Activated naive CD8-positive, alpha-beta T cell (primary cell): ENCODE results near the gene AKAP5.

Source experiments
- H3K27ac Mint-ChIP-seq: one replicate; pipeline ENCODE4 v1.8.0; 2021; ENCODE audit warnings: mixed read lengths
- H3K27me3 Mint-ChIP-seq: one replicate; pipeline ENCODE4 v1.8.0; 2021; ENCODE audit warnings: mixed read lengths
- H3K36me3 Mint-ChIP-seq: one replicate; pipeline ENCODE4 v1.8.0; 2021; ENCODE audit warnings: mixed read lengths
- H3K4me1 Mint-ChIP-seq: one replicate; pipeline ENCODE4 v1.8.0; 2021; ENCODE audit warnings: low read depth, mixed read lengths
- H3K4me3 Mint-ChIP-seq: one replicate; pipeline ENCODE4 v1.8.0; 2021; ENCODE audit warnings: mild to moderate bottlenecking, mixed read lengths
- H3K9me3 Mint-ChIP-seq: one replicate; pipeline ENCODE4 v1.8.0; 2021; ENCODE audit warnings: low read depth, mixed read lengths

The AKAP5 gene

DNA sequence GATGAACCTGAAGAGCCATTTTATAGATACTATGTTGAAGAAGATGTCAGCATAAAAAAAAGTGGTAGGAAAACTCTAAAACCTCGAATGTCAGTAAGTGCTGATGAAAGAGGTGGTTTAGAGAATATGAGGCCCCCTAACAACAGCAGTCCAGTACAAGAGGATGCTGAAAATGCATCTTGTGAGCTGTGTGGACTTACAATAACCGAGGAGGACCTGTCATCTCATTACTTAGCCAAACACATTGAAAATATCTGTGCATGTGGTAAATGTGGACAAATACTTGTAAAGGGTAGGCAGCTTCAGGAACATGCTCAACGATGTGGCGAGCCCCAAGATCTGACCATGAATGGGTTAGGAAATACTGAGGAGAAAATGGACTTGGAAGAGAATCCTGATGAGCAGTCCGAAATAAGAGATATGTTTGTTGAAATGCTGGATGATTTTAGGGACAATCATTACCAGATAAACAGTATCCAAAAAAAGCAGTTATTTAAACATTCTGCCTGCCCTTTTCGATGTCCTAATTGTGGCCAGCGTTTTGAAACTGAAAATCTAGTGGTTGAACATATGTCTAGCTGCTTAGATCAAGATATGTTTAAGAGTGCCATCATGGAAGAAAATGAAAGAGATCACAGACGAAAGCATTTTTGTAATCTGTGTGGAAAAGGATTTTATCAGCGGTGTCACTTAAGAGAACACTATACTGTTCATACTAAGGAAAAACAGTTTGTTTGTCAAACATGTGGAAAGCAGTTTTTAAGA lies 57.5 kb downstream of the AKAP5 start:
- Mint-ChIP-seq H3K36me3 (peaks cover 2% of the 10 kb centered on the region), H3K4me1 (peaks cover 21% of the 10 kb centered on the region), H3K27me3 (no peaks in the 10 kb centered on the region), H3K9me3 (no peaks in the 10 kb centered on the region), H3K4me3 (no peak overlapping the region), H3K27ac (no peak overlapping the region)
